ENCODE results near the gene BIRC7.

DNA sequence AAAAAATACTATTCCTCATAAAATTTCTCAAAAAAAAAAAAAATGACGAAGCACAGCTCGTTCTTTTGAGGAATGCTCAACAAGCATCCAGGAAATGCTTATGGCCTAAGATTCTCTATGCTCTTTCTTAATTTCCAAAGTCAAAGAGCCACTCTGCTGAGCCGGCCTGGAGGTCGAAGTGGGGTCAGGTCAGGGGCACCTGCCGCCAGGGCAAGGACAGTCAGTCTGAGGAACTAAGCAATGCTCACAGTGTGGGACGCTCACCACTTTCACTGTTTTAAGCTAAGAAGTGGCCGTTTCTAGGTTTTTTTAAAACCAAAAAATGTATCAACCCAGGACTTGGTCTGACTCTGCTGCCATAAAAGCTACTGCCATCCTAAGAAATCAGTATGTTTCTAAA lies 37.1 kb upstream of the BIRC7 start:
- no peak for TF ChIP-seq YY1 (IDR thresholded peaks at IDR 0.05; ENCODE audit: insufficient read depth, insufficient read length)
- no peak for TF ChIP-seq ZNF274 (IDR thresholded peaks at IDR 0.05; ENCODE audit: low read depth, low read length)
- TF ChIP-seq SUZ12 (IDR thresholded peaks at IDR 0.05; ENCODE audit: extremely low read depth, insufficient read depth, insufficient read length): no peak

All from NT2/D1 (cell line).